ENCODE data around the gene CPO.

DNA sequence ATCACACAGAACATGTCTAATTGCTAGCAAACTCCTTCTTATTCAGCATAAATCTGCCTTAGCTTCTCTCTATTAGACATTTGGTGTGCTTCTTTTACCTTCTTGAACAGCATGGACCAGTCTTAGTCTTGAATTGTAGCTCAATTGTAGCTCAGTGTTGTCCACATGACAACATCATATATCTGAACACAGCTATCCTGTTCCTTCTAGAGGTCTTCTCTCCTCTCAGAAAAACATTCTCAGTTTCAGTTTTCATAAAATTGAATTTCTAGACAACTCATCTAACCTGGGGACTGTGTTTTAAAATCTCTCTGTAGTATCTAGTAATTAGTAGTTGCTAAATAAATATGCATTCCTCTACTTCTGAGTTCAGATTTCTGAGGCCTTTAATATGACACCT, 47.6 kb downstream of the CPO start:
- TF ChIP-seq, protein P1, sequence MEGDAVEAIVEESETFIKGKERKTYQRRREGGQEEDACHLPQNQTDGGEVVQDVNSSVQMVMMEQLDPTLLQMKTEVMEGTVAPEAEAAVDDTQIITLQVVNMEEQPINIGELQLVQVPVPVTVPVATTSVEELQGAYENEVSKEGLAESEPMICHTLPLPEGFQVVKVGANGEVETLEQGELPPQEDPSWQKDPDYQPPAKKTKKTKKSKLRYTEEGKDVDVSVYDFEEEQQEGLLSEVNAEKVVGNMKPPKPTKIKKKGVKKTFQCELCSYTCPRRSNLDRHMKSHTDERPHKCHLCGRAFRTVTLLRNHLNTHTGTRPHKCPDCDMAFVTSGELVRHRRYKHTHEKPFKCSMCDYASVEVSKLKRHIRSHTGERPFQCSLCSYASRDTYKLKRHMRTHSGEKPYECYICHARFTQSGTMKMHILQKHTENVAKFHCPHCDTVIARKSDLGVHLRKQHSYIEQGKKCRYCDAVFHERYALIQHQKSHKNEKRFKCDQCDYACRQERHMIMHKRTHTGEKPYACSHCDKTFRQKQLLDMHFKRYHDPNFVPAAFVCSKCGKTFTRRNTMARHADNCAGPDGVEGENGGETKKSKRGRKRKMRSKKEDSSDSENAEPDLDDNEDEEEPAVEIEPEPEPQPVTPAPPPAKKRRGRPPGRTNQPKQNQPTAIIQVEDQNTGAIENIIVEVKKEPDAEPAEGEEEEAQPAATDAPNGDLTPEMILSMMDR (optimal IDR thresholded peaks at IDR 0.05 in 1 of 3, IDR thresholded peaks at IDR 0.05 in 1 of 3, conservative IDR thresholded peaks at IDR 0.05 in 1 of 3; ENCODE audit: extremely low read depth in 1 of 3, insufficient read depth in 2 of 3, low read length in 3 of 3), result no peak
- TF ChIP-seq EZH2 (IDR thresholded peaks at IDR 0.05; ENCODE audit: low read length), result no peak
